ENCODE results near the gene RPL37A.

The RPL37A gene

DNA sequence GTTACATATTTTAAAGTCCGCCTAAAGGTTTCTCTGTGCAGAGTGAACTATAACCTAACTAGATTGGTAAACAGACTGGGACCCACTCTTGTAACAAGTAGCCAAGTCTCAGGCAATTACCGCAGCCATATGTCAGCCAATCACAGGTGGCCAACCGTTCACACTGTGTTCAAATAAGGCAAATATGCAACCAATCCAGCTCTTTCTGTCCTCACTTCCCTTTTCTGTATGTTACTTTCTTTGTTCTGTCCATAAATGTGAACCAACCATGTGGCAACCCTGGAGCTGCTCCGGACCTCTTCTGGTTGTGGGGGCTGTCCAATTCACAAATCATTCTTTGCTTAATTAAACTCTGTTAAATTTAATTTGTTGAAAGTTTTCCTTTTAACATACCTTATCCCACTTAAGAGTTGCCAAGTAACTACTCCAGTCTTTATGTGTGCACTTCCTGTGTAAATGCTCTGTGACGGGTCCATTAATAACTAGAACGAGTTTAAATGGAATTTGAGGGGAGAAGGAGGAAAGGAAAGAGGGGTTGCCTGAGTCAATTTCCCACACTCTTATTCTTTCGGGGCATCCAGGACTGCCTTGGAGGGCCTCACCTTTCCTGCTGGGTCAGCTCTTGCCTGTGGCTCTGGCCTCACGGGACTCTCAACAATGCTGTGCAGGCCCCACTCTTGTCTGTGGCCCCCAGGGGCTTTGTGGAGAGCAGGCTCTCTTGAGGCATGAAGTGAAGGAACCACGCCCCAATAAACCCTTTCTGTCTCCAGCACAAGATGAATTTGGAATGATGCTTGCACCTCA is 6.6 kb upstream of the RPL37A start:
- no peak for DNase-seq

DNA sequence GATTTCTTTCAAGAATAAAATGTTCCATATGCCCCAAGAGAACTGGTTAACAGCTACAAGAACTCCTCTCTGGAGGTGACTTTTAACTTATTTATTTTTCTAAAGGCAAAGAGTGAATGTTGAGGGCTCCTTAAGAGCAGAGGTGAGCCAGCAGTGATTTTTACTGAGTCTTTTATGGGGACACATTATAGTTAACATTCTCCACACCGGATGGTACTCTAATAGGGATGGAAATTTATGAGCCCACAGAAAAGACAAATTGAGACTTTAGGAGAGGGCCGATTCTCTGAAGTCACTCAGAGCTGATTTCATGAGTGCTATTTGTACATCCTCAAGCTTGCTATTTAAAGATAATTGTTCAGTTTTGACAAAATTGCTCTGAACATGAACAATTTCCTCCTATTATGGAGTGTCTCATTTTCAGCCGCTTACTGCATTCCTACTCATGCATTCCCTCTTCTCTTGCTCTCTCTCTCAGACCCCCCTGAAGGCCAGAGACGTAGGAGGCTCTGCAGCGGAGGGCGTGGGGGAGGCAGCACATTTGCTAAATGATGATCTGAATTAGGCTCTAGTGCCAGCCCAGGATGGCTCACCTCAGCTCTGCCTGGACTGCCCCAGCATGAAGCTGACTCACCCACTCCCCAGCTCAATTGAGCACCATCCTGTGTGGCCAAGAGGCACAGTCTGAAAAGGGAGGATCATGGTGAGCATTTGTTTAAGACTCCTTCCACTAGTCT is 5.9 kb upstream of the RPL37A start:
- DNase-seq = no peak

DNA sequence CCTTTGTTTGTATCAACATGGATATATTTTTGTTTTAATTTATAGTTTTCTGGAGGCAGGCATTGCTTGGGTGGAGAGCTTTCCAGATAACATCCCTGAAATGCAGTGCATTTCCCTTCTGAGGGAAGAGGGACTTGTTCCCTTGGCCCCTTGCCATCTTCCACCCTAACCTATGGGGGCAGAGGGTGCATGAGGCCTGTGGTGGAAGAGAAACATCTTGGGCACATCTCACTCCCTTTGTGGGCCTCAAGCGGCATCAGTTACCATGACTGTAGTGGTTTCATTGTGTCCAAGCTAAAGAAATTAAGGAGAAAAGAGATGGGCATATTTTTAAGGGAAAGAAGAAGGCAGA is 5.3 kb upstream of the RPL37A start:
- DNase-seq = no peak

DNA sequence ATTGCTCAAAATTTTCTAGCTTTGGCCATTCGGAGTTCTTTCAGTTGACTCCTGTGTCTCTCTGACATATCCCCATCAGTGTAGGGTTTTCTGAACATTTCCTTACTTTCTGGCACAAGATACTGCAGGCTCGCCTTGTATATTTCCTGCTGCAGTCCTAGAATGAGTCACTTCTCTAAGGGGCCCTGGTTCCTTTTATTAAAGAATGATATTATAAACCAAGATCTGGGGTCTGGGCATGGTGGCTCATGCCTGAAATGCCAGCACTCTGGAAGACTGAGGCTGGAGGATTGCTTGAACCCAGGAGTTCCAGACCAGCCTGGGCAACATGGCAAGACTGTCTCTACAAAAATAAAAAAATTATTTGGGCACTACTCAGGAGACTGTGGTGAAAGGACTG is 3.0 kb upstream of the RPL37A start:
- no peak for DNase-seq

DNA sequence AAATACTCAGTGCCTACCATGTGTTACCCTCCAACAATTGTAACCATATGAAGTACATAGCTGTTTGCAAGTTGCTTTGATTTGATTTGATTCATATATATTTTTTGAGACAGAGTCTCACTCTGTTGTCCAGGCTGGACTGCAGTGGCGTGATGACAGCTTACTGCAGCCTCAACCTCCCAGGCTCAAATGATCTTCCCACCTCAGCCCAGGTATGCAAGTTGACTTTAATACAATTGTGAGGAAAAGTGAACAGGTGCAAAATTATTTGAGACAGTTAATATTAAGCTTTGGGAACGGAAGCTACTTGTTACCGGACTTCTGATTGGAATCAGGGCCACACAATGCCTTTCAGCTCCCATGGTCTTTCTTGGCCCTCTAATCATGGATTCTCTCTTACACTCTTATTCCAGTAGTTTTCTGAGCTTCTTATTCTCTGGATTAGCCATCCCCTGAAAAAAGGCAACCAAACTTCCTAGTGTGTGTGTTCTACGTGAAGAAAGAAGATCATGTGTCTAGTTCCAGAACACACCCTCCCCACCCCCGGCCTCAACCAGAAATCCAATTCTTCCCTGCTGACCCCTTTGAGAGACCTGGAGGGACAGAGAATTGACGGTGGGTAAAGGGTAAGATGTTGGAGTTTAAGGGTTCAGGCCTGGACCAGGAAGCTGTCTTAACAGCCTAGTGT is 1.1 kb upstream of the RPL37A start:
- no peak for DNase-seq

DNA sequence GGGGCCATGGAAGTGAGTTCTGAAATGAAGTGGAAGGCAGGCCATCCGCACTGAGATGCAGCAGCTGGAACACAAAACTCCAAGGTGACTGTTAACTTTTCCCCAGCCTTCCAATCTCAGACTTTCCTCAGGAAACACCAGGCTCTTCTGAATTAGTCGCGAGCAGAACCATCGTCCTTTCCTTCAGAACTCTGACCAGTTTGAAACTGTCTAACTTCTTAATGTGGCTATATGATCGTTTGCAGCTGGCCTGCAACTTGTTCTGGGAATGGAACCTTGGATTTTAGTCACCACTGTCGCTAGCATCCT is 620 bp upstream of the RPL37A start:
- DNase-seq = no peak

DNA sequence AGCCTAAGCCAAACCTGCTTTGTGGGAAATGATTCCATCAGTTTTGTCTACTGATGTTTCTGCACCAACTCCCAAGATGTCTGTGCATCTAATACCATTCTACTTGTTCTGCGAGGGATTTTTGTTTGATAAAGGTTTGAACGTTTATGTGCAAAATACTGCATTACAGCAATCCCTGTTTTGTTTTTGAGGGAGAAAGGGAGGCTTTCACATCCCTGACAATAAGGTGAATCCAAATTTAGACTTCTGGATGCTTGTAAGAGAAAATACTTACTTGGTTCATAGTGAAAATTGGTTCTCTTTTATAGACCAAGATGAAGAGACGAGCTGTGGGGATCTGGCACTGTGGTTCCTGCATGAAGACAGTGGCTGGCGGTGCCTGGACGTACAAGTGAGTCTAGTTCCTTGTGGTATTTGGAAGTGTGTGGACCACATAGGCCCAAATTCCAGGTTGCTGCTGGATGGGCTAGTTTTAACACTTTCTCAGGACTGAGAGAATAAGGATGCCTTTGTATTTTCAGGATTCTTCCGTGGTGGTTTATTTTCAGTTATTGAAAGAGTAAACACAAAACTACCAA is 1.1 kb downstream of the RPL37A start:
- no peak for DNase-seq

DNA sequence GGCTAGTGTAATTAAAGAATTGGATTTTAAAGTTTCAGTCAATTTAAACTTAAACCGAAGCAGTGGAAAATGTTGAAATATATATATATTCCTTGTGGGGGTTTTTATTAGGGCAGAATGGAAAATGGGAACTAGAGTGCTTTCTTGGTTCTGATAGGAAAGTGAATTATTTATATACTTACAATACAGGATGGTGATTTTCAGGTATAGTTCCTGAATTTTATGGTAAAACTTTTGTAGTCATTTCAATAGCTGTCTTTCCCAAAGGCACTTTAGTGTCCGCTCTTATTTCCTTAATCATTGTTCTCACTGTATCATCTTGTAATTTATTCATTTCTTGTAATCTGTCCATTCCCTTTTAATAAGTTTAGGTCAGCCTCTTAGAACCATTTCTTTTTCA is 1.9 kb downstream of the RPL37A start:
- DNase-seq = no peak

DNA sequence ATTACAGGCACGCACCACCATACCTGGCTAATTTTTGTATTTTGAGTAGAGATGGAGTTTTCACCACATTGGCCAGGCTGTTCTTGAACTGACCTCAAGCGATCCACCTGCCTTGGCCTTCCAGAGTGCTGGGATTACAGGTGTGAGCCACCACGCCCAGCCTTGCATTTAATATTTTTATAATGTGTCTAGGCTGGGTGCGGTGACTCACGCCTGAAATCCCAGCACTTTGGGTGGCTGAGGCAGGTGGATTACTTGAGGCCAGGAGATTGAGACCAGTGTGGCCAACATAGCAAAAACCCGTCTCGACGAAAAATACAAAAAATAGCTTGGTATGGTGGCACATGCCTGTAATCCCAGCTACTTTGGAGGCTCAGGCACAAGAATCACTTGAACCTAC is 3.2 kb downstream of the RPL37A start:
- DNase-seq = no peak

DNA sequence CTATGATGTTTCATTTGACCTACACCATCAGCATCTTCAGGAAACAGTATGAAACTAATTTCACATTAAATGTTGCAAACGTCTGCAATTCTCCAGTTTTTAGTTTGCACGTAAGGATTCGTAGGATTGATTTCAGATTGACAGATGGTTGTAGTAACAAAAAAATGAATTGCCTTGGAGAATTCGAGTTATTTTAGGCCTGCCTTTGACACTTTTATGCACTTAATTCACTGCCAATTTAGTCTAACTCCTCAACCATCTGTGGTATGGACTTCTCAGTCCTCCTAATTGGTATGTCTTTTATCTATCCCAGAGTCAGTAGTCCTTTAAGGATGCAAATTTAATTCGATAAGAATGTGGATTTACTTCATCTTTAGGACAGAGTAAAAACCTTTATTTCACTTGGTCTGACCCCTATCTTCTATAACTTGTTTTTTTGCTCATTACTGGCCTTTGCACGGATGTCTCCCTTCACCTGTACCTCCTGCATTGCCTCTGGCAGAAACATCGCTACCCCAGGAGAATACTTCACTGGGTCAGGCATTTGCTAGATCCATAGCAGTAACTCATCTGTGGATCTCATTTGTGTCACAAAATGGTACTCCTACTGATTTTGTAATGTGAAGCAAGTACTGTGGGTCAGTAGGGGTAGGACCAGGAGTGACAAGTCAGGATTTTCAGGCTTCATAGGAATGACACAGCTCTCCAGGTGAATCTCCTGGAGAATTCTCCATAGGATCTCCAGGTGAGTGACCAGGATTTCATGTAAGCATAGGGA is 3.9 kb downstream of the RPL37A start:
- no peak for DNase-seq

DNA sequence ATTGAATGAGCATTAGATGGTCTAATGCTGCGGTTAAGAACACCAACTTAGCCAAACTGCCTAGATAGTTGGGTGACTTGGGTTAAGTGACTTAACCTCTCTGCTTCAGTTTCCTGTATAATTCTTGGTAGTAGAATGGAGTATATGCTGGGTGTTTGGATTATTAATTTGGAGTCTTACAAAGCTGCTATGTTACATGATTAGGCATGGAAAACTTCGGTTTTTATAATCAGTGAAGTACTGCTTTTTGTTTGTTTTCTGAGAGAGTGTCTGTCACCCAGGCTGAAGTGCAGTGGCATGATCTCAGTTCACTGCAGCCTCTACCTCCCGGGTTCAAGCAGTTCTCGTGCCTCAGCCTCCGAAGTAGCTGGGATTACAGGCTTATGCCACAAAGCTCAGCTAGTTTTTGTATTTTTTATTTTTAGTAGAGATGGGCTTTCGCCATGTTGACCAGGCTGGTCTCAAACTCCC is 4.5 kb downstream of the RPL37A start:
- DNase-seq = no peak

DNA sequence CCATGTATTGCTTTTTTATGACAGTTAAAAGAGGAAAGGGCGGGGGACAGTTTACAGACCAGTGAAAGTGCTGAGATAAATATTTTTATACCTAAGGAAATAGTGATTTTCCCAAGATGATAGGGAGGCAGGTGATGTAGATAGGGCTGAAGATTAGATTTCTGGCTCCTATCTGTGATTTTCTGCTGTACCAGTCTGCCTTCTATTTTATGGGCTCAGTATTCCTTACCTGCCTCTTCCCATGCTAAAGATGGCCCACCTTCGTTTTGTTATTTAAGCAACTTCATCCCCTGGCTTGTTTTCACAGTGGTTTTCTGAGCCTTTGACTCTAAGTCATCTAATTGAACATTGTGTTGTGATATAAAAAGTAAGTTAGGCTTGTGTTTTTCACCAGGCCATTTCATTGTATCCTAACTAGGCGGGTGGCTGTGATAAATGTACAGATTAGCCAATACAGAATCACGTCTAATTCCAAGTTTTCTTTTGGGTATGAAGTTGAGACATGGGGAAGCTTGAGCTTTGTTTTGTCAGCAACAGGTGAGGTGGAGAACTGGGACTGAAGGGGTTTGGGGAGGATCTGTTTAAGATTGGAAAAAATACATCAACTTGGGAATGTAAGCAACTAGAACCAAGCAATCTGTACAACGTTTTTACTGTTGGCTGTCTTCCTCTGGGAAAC is 5.2 kb downstream of the RPL37A start:
- DNase-seq = no peak

DNA sequence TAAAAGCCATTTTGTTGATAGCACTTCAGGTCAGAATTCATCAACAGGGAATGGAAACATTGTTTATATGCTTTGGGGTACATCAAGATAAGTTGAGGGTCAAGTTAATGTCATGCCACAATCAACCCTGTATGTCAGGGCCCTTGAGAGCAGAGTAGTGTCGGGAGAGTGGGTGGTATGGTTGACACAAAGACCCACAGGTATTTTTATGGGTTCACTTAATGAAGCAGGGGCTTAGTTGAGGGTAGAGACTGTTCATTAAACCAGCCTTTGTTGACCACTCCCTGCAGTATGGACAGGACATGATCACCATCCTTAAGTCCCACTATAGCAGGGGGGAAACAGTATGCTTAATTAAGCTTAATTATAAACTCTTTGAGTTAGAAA is 5.7 kb downstream of the RPL37A start:
- DNase-seq = no peak

DNA sequence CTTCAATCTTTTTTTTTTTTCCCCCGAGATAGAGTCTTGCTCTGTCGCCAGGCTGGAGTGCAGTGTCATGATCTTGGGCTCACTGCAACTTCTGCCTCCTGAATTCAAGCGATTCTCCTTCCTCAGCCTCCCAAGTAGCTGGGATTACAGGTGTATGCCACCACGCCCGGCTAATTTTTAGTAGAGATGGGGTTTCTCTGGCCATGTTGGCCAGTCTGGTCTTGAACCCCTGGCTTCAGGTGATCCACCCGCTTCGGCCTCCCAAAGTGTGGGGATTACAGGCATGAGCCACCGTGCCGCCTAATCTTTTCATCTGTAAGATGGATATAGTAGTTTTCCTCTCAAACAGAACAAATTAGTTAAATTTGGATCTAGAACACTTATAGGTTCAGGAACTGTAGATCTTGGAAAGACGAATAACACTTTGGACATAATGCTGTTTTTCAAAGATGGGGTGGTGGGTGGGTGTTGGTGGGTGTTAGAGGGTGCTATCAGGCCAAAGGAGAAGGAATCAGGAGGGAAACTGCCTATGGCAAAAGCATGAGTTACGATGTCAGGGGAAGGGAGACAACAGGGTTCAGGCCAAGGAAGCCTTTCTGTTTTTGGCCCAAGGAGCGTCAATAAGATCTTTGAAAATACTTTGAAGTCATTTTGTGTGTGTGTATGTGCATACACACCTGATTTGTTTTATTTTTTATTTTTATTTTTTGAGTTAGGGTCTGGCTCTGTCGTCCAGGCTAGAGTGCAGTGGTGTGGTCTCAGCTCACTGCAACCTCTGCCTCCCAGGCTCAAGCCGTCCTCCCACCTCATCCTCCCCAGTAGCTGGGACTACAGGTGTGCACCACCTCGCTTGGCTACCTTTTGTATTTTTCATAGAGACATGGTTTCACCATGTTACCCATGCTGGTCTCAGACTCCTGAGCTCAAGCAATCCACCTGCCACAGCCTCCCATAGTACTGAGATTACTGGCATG is 6.8 kb downstream of the RPL37A start:
- DNase-seq = no peak

DNA sequence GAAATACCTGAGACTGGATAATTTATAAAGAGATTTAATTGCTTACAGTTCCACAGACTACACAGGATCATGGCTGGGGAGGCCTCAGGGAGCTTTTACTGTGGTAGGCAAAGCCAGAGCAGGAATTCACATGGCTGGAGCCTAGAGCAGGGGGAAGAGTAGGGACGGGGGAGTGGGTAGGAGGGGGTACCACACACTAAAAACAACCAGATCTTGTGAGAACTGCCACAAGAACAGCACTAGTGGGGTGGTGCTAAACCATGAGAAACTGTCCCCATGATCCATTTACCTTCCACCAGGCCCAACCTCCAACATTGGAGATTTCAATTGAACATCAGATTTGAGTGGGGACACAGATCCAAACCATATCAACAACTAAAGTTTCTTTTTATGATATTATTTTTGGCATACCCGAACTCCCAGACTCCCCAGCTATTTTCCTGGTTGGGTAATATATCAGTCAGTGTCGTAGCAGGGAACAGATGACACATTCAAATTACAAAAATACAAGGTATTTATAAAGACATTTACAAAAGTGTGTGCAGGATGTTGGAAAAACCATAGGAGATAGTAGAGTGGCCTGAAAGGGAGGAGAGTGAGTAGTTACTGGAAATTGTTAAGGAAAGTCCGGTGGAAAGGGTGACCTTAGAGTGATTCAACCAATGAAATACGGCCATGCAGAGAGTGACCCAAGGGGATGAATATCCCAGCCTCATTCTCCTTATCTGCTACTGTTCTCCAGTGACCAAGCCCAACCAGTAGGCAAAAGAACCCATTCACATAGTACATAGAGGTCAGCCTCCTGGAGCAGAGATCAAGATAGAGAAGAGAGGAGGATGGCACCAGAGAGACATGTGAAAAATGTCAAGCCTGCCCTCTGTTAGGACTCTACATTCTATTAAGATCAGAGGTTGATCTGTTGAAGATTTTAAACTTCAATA is 8.8 kb downstream of the RPL37A start:
- no peak for DNase-seq

DNA sequence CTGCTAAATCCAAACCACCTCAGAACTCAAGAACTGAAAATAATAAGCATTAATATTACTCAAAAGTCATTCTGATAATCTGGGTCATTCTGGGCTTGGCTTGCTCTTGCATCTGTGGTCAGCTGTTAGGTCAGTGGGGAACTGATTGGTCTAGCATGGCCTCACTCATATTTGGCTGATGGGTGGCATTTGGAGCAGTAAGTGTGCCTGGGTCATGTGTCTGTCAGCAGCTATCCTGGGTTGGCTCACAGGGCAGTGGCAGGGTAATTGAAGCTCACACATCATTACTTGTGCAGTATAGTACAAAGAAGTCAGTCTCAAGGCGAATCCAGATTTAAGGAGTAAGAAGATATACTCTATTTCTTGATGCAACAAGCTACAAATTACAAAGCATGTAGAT is 9.6 kb downstream of the RPL37A start:
- DNase-seq = no peak

DNA sequence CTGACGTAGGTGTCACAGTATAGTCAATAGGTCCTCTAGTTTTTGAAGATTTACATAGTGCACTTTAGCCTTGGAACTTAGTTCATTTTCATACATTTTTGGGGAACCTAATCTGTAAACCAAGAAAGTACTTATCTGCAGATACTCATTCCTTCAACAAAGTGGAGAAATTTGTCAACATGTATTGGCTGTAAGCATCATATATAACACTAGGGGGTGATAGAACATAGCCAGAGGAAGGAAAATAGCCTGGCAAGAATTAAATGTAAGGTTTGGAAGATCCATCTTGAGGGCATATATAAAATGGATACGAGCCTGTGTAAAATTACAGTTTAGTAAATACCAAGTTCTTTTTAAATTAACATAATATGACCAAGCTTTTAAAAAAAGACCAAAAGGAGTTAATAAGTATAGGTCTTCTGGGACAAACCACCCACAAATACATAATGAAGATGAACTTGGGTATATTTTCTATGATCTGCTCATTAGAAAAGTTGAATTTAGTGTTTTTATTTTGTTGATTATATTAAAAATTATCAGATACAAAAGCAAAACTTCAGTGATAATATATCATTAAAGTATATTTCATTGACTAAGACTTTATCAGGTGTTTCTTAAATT is 18.2 kb downstream of the RPL37A start:
- no peak for DNase-seq

DNA sequence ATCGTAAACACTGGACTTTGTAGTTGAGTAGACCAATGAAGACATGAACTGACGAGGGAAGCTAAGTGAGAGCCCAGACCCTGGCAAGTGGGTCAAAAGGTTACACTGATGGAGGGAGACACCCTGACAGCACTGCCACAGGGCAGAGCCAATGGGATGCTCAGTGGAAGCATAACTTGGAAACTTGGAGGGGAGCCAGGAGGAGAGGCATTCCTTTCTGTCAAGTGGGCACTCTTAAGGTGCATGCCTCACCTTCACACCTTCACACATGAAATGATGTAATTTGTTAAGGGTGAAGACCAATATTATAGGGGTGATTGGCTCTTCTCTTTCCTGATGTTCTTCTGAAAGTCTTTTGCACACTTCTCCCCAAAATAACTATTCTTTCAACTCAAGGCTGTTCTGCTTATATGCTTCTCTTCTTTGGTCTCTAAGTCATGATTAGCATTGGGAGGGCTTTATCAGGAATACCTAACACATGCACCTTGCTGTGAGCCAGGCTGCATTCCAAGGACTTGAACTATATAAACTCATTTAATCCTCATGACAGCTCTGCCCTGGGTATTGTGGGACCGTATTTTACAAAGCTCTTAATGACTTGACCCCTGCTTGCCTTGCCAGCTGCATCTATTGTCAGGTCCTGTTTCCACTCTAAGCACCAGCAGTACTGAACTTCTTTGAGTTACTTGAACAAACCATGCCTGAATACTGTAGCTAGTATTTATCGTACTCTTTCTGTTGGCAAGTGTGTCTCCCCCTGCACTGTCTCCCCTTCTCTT is 19.0 kb downstream of the RPL37A start:
- no peak for DNase-seq

Measured in stimulated activated CD4-positive, alpha-beta T cell treated with anti-CD3 and anti-CD28 coated beads, Interleukin-4, amount 100 ng/mL, for 1 hour (primary cell).